Dermis microvascular lymphatic vessel endothelial cell (primary cell): Measurements from ENCODE around the gene COCH. TPM values are rescaled to one million over a fixed set of nuclear protein-coding genes. Genes with fewer than 3 reads are reported as not detected.
A peak's percentile ranks its signal among the peaks of the same experiment; 100 is the strongest.

Experiments used
- DNase-seq, 2 donors: peaks; one replicate each; pipeline versions ENCODE4 v3.0.0 to v3.0.0-alpha.2; 2010; ENCODE audit warnings: low read depth in 2 of 2
- total RNA-seq: library from RNA; depleted of rRNA; stranded (reverse); fragments of >200 nt; gene quantifications from 2 replicates; pipeline ENCODE4 v1.2.1, GENCODE V29; 2014

Gene COCH
- 1.5 and 7.2 TPM in 2 replicates for total RNA-seq

GRCh38 chr14:30874120-30874998 lies at the start of gene COCH:
TSS of gene COCH (plus strand) at chr14:30874559. CDS start at chr14:30874939, 380 bp downstream.
- DNase-seq: peak in 1 of 2 donors; percentile 29

GRCh38 chr14:30826070-30826469 lies 48.3 kb upstream of the COCH start:
- no peak for DNase-seq

- DNase-seq: no peak
These were observed 44.5 kb upstream of the COCH start for GRCh38 chr14:30829853-30830252.

GRCh38 chr14:30834353-30834752 lies 40.0 kb upstream of the COCH start:
- DNase-seq: no peak

GRCh38 chr14:30838351-30838750 lies 36.0 kb upstream of the COCH start:
- DNase-seq: no peak

GRCh38 chr14:30840086-30840779 lies 34.1 kb upstream of the COCH start:
- no peak for DNase-seq

GRCh38 chr14:30842431-30842830 lies 31.9 kb upstream of the COCH start:
- no peak for DNase-seq

- no peak for DNase-seq
These were observed 25.7 kb upstream of the COCH start for GRCh38 chr14:30848449-30849240.

GRCh38 chr14:30849354-30849753 lies 25.0 kb upstream of the COCH start:
- DNase-seq: no peak

GRCh38 chr14:30849983-30850382 lies 24.4 kb upstream of the COCH start:
- DNase-seq: no peak

GRCh38 chr14:30853946-30854345 lies 20.4 kb upstream of the COCH start:
- DNase-seq: no peak

GRCh38 chr14:30854492-30854891 lies 19.9 kb upstream of the COCH start:
- no peak for DNase-seq

GRCh38 chr14:30855345-30856037 lies 18.9 kb upstream of the COCH start:
- DNase-seq: no peak

GRCh38 chr14:30861200-30861599 lies 13.2 kb upstream of the COCH start:
- no peak for DNase-seq

GRCh38 chr14:30864934-30865333 lies 9.4 kb upstream of the COCH start:
- no peak for DNase-seq

GRCh38 chr14:30868736-30869135 lies 5.6 kb upstream of the COCH start:
- no peak for DNase-seq

- no peak for DNase-seq
These were observed 4.7 kb upstream of the COCH start for GRCh38 chr14:30869551-30870155.

GRCh38 chr14:30872602-30873001 lies 1.8 kb upstream of the COCH start:
- no peak for DNase-seq

GRCh38 chr14:30873308-30874119 lies 845 bp upstream of the COCH start:
- no peak for DNase-seq
